Mesenchymal stem cell (in vitro differentiated cells and primary cell): Measurements from ENCODE around the gene SGCA.

ENCODE experiments used
- DNase-seq: peaks from one replicate; pipeline ENCODE4 v3.0.0-alpha.2; 2013
- H2AFZ ChIP-seq: one replicate; pipeline ENCODE4 v1.6.1; 2013; ENCODE audit warnings: low read depth, mild to moderate bottlenecking, control low read depth, inconsistent platforms, low read length, moderate library complexity
- H2AK5ac ChIP-seq: 2 replicates; pipeline ENCODE4 v1.6.1; 2013; ENCODE audit warnings: low read length, moderate library complexity, mild to moderate bottlenecking, inconsistent platforms; ENCODE audit not compliant: severe bottlenecking
- H2BK120ac ChIP-seq: one replicate; pipeline ENCODE4 v1.6.1; 2013; ENCODE audit warnings: low read depth, mild to moderate bottlenecking, inconsistent platforms, low read length, moderate library complexity
- H2BK12ac ChIP-seq, 2 experiments: one replicate each; pipeline ENCODE4 v1.6.1; 2013; ENCODE audit warnings: inconsistent platforms in 2 of 2, low read length in 2 of 2, mild to moderate bottlenecking in 2 of 2, moderate library complexity in 2 of 2, control low read depth in 1 of 2
- H2BK15ac ChIP-seq: one replicate; pipeline ENCODE4 v1.6.1; 2013; ENCODE audit warnings: mild to moderate bottlenecking, low read depth, inconsistent platforms; ENCODE audit not compliant: poor library complexity, severe bottlenecking
- H2BK5ac ChIP-seq: 2 replicates; pipeline ENCODE4 v1.6.1; 2013; ENCODE audit warnings: low read depth, mild to moderate bottlenecking, low read length, control low read depth, inconsistent platforms; ENCODE audit not compliant: poor library complexity, severe bottlenecking
- H3K14ac ChIP-seq, 2 experiments: one replicate each; pipeline ENCODE4 v1.6.1; 2013; ENCODE audit warnings: inconsistent platforms in 2 of 2, low read length in 2 of 2, control low read depth in 1 of 2, mild to moderate bottlenecking in 1 of 2, moderate library complexity in 1 of 2
- H3K18ac ChIP-seq, 2 experiments: one replicate each; pipeline ENCODE4 v1.6.1; 2013; ENCODE audit warnings: inconsistent platforms in 2 of 2, low read length in 2 of 2, control low read depth in 1 of 2, low read depth in 1 of 2, mild to moderate bottlenecking in 1 of 2
- H3K23ac ChIP-seq, 2 experiments: one replicate each; pipeline ENCODE4 v1.6.1; 2013; ENCODE audit warnings: inconsistent platforms in 2 of 2, low read length in 2 of 2, mild to moderate bottlenecking in 2 of 2, moderate library complexity in 2 of 2, control low read depth in 1 of 2
- H3K27ac ChIP-seq: 2 replicates; pipeline ENCODE4 v1.5.1; 2013; ENCODE audit warnings: mild to moderate bottlenecking, moderate library complexity, low read length, control low read depth, inconsistent platforms; ENCODE audit not compliant: poor library complexity, severe bottlenecking
- H3K27me3 ChIP-seq, 2 experiments: 2 replicates each; pipeline versions ENCODE4 v1.6.1 to v1.7.0; 2013; ENCODE audit warnings: low read length in 2 of 2, mild to moderate bottlenecking in 2 of 2, moderate library complexity in 2 of 2, control low read depth in 1 of 2, inconsistent platforms in 1 of 2; ENCODE audit not compliant: control insufficient read depth in 1 of 2, insufficient read depth in 1 of 2
- H3K36me3 ChIP-seq, 2 experiments: 2 replicates each; pipeline versions ENCODE4 v1.6.1 to v1.7.0; 2013; ENCODE audit warnings: low read length in 2 of 2, control low read depth in 1 of 2, inconsistent platforms in 1 of 2, low read depth in 1 of 2, mild to moderate bottlenecking in 1 of 2; ENCODE audit not compliant: insufficient read depth in 2 of 2, control insufficient read depth in 1 of 2
- H3K4ac ChIP-seq, 2 experiments: one replicate each; pipeline ENCODE4 v1.6.1; 2013; ENCODE audit warnings: inconsistent platforms in 2 of 2, low read length in 2 of 2, mild to moderate bottlenecking in 2 of 2, moderate library complexity in 2 of 2, control low read depth in 1 of 2, low read depth in 1 of 2
- H3K4me1 ChIP-seq: 2 replicates; pipeline ENCODE4 v1.6.1; 2013; ENCODE audit warnings: low read depth, low read length, control low read depth; ENCODE audit not compliant: control insufficient read depth, insufficient read depth
- H3K4me2 ChIP-seq: 2 replicates; pipeline ENCODE4 v1.6.1; 2013; ENCODE audit warnings: low read length, mild to moderate bottlenecking, inconsistent platforms; ENCODE audit not compliant: poor library complexity, severe bottlenecking
- H3K4me3 ChIP-seq, 2 experiments: 2 replicates each; pipeline versions ENCODE4 v1.5.1 to v1.7.0; 2013; ENCODE audit warnings: low read length in 2 of 2, mild to moderate bottlenecking in 2 of 2, control low read depth in 1 of 2, low read depth in 1 of 2; ENCODE audit not compliant: insufficient read depth in 1 of 2
- H3K79me1 ChIP-seq: replicated peaks from 2 replicates; pipeline ENCODE4 v1.6.1; 2013; ENCODE audit warnings: mild to moderate bottlenecking, control low read depth, low read length, inconsistent platforms; ENCODE audit not compliant: poor library complexity, severe bottlenecking
- H3K9ac ChIP-seq: 2 replicates; pipeline ENCODE4 v1.7.0; 2013; ENCODE audit warnings: mild to moderate bottlenecking, low read length, moderate library complexity
- H3K9me3 ChIP-seq: 2 replicates; pipeline ENCODE4 v1.7.0; 2013; ENCODE audit warnings: mild to moderate bottlenecking, low read length; ENCODE audit not compliant: control insufficient read depth
- H4K8ac ChIP-seq: one replicate; pipeline ENCODE4 v1.6.1; 2013; ENCODE audit warnings: inconsistent platforms, mild to moderate bottlenecking, low read length, moderate library complexity
- H4K91ac ChIP-seq: one replicate; pipeline ENCODE4 v1.6.1; 2013; ENCODE audit warnings: mild to moderate bottlenecking, low read length, inconsistent platforms
- WGBS: methylation state at CpG from one replicate; pipeline ENCODE4 v1.1.7; 2013; ENCODE audit warnings: mixed read lengths; 5-methylcytosine and 5-hydroxymethylcytosine counted together

SGCA gene

DNA sequence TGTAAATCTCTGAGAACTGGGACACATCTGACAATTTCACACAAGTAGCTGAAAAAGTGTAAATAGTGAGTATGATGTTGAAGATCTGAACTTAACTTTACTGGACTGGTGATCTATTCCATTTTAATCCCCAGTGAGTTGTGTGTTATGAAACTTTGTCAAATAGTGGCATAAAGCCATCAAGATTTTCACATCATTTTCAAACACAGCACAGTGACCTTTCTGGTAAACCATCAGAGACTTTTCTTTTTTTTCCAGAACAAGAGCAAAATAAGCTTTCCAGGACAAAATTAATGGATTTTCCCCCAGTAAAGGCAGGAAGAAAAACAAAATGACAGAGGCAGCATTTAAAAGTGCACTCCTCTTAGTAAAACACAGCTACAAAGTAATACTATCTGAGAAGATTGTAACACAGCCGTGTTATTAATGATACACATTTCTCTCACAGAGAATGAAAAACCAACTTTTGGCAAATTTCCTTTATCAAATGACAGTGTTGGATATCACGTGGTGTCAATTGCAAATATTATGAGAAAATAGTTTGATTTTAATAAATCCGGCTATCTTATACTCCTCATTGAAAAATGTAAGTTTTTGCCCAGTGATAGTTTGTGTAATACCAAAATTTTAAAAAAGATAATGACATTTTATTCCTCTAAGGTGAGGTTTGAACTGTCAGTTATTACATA, 52.4 kb downstream of the SGCA start:
- Histone ChIP-seq H3K18ac (no peak overlapping the region), H2AFZ (no peak overlapping the region), H3K4ac (no peak overlapping the region), H3K23ac (no peak overlapping the region), H3K4me3 (peak overlapping the region in 1 of 2 experiments; percentile 54), H3K9ac (peak overlapping the region; percentile 87), H3K4me1 (peaks cover 28% of the 10 kb centered on the region), H3K4me2 (no peak overlapping the region), H4K8ac (no peak overlapping the region), H2AK5ac (no peak overlapping the region), H2BK15ac (no peak overlapping the region), H2BK120ac (no peak overlapping the region), H3K36me3 (peaks cover 0 to 2% of the 10 kb centered on the region in 2 experiments), H2BK12ac (no peak overlapping the region), H4K91ac (no peak overlapping the region), H3K9me3 (no peaks in the 10 kb centered on the region), H3K27me3 (no peaks in the 10 kb centered on the region), H3K14ac (no peak overlapping the region), H3K27ac (peak overlapping the region; percentile 99), H3K79me1 (peaks cover 2% of the 10 kb centered on the region), H2BK5ac (no peak overlapping the region)
- WGBS: 75% methylated on average over 2 of the region's 3 CpGs
- DNase-seq: peak; percentile 52

DNA sequence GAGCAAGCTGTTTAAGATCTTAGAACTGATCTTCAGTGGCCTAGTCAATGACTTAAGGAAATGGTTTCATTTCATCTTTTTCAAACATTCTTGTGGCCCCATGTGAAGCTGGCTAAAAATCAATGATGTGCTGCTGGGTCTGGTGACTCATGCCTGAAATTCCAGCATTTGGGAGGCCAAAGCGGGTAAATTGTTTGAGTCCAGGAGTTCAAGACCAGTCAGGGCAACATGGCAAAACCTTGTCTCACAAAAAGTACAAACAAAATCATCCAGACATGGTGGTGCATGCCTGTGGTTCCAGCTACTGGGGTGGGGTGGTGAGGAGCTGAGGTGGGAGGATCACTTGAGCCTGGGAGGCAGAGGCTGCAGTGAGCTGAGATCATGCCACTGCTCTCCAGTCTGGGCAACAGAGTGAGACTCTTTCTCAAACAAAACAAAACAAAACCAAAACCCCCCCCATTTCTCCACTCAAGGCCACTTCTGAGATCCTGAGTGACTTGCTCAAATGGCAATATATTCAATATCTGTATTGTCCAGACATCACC, 53.0 kb downstream of the SGCA start:
- Histone ChIP-seq H3K4me1 (peaks cover 24% of the 10 kb centered on the region), H3K4me2 (peak overlapping the region; percentile 43), H3K4ac (no peak overlapping the region), H3K27ac (peak overlapping the region; percentile 99), H3K4me3 (peak overlapping the region in 1 of 2 experiments; percentile 54), H3K14ac (no peak overlapping the region), H4K8ac (peak overlapping the region; percentile 68), H3K23ac (no peak overlapping the region), H3K9ac (peak overlapping the region; percentile 87), H3K79me1 (peaks cover 2% of the 10 kb centered on the region), H3K18ac (peak overlapping the region in 1 of 2 experiments; percentile 83), H2BK12ac (peak overlapping the region in 1 of 2 experiments; percentile 45), H2AK5ac (no peak overlapping the region), H3K36me3 (peaks cover 0 to 2% of the 10 kb centered on the region in 2 experiments), H2AFZ (no peak overlapping the region), H2BK15ac (no peak overlapping the region), H4K91ac (peak overlapping the region; percentile 62), H2BK120ac (peak overlapping the region; percentile 24), H3K9me3 (no peaks in the 10 kb centered on the region), H3K27me3 (no peaks in the 10 kb centered on the region), H2BK5ac (peak overlapping the region; percentile 68)
- WGBS: no CpG with 5 or more reads among the region's 1 CpG
- DNase-seq: peak; percentile 94

DNA sequence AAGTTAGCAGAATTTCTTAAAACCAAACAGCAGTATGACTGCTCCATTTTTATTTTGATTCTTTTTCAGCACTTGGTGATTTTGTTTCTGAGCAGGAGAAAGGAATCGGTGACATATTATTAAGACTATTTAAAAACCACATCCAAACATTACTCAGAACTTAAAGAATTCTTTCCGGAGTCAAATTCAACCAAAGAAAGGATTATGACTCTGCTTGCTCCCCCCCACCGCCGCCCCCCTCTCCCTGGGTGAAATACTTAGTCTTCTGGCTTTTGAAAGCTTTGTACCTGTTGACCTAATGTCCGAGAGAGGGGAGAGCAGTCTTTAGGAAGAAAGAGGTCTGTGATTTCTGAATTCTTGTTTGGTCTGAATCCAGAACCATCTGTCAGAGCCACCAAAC, 53.5 kb downstream of the SGCA start:
- peaks cover 24% of the 10 kb centered on the region for H3K4me1 ChIP-seq
- H3K4ac ChIP-seq: peak overlapping the region; percentile 24 to 53
- no peak overlapping the region for H4K91ac ChIP-seq
- no peaks in the 10 kb centered on the region for H3K9me3 ChIP-seq
- no peak overlapping the region for H2BK12ac ChIP-seq
- no peak overlapping the region for H3K14ac ChIP-seq
- no peak overlapping the region for H2AFZ ChIP-seq
- no peak overlapping the region for H3K23ac ChIP-seq
- peak overlapping the region; percentile 15 for H2BK120ac ChIP-seq
- peak overlapping the region in 1 of 2 experiments; percentile 83 for H3K18ac ChIP-seq
- H3K36me3 ChIP-seq: peaks cover 0 to 2% of the 10 kb centered on the region in 2 experiments
- no peaks in the 10 kb centered on the region for H3K27me3 ChIP-seq
- H2BK15ac ChIP-seq: no peak overlapping the region
- peak overlapping the region; percentile 87 for H3K9ac ChIP-seq
- peak overlapping the region in 1 of 2 experiments; percentile 54 for H3K4me3 ChIP-seq
- peak overlapping the region; percentile 98 for H2BK5ac ChIP-seq
- H3K79me1 ChIP-seq: peaks cover 2% of the 10 kb centered on the region
- DNase-seq: peak; percentile 93
- peak overlapping the region; percentile 44 for H3K4me2 ChIP-seq
- H2AK5ac ChIP-seq: no peak overlapping the region
- H3K27ac ChIP-seq: peak overlapping the region; percentile 99
- 0% methylated on average over 1 of the region's 5 CpGs for WGBS
- no peak overlapping the region for H4K8ac ChIP-seq

DNA sequence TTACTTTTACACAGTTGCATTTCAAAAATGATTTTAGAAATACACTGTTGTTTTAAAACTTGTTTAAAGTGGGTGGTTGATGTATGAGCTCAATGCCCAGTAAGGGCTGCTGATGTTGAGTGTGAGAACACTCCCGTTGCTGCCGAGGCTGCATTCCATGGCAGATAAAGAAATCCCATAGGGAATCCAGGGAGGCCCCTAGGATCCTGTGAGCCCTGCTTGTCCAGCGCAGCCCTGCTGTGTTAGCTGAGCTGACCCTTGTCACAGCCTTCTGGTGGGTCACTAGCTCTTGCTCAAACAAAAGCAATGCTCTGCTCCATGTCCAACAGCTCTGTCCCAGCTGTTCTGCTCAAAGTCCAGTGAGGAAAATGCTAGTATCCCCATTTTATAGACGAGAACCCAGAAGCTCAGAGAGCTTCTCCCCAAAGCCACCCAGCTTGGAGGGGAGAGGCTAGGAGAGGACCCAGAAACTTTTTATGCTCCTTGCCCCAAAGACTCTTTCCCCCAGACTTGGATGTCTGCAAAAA, 54.2 kb downstream of the SGCA start:
- H3K18ac ChIP-seq: peak overlapping the region; percentile 82 to 100
- peak overlapping the region; percentile 99 for H3K27ac ChIP-seq
- no peak overlapping the region for H3K23ac ChIP-seq
- peaks cover 0 to 2% of the 10 kb centered on the region in 2 experiments for H3K36me3 ChIP-seq
- H4K8ac ChIP-seq: peak overlapping the region; percentile 90
- WGBS: 11% methylated on average over 4 of the region's 4 CpGs
- H3K9ac ChIP-seq: peak overlapping the region; percentile 87
- H3K4me2 ChIP-seq: peak overlapping the region; percentile 44
- no peak overlapping the region for H3K14ac ChIP-seq
- H2AK5ac ChIP-seq: peak overlapping the region; percentile 99
- peak overlapping the region; percentile 64 to 100 for H2BK12ac ChIP-seq
- H2AFZ ChIP-seq: no peak overlapping the region
- H3K79me1 ChIP-seq: peaks cover 2% of the 10 kb centered on the region
- no peak overlapping the region for H2BK15ac ChIP-seq
- H2BK120ac ChIP-seq: peak overlapping the region; percentile 75
- peak overlapping the region in 1 of 2 experiments; percentile 54 for H3K4me3 ChIP-seq
- H3K27me3 ChIP-seq: no peaks in the 10 kb centered on the region
- H3K4me1 ChIP-seq: peaks cover 24% of the 10 kb centered on the region
- H3K9me3 ChIP-seq: no peaks in the 10 kb centered on the region
- H4K91ac ChIP-seq: no peak overlapping the region
- peak; percentile 92 for DNase-seq
- H3K4ac ChIP-seq: peak overlapping the region; percentile 96
- peak overlapping the region; percentile 98 for H2BK5ac ChIP-seq
